GM23338 (cell line): Measurements from ENCODE around the gene NPAS2. TPM values are rescaled to one million over a fixed set of nuclear protein-coding genes. Genes with fewer than 3 reads are reported as not detected.

ENCODE experiments used
- ATAC-seq: fragments of 200-7000 bp; cut with Tn5 transposase; 3 replicates; pipeline ENCODE4 v1.9.1; 2020
- DNase-seq: peaks from one replicate; pipeline ENCODE4 v3.0.0-alpha.2; 2015; ENCODE audit warnings: low spot score
- H2AFZ ChIP-seq: fragments of 200-600 bp; sonication (generic); 2 replicates; pipeline ENCODE4 v1.8.0; 2016; ENCODE audit warnings: antibody characterized with exemption, mild to moderate bottlenecking, moderate library complexity
- H3F3A ChIP-seq: fragments of 200-600 bp; sonication (generic); replicated peaks from 2 replicates; pipeline ENCODE4 v1.8.0; 2017; ENCODE audit warnings: antibody characterized with exemption, mixed run types, low read depth
- H3K27ac ChIP-seq: fragments of 200-600 bp; sonication (generic); 2 replicates; pipeline ENCODE4 v1.6.1; 2016; ENCODE audit warnings: low read depth
- H3K27me3 ChIP-seq: fragments of 200-600 bp; sonication (generic); 2 replicates; pipeline ENCODE4 v1.8.0; 2016; ENCODE audit warnings: mild to moderate bottlenecking, mixed run types, moderate library complexity; ENCODE audit not compliant: insufficient read depth
- H3K36me3 ChIP-seq: fragments of 200-600 bp; sonication (generic); 2 replicates; pipeline ENCODE4 v1.8.0; 2016; ENCODE audit warnings: mild to moderate bottlenecking; ENCODE audit not compliant: insufficient read depth
- H3K4me1 ChIP-seq: fragments of 200-600 bp; sonication (generic); 2 replicates; pipeline ENCODE4 v1.8.0; 2016; ENCODE audit warnings: mild to moderate bottlenecking, moderate library complexity; ENCODE audit not compliant: insufficient read depth
- H3K4me2 ChIP-seq: fragments of 200-600 bp; sonication (generic); 2 replicates; pipeline ENCODE4 v1.7.1; 2017; ENCODE audit warnings: mixed run types
- H3K4me3 ChIP-seq: fragments of 200-600 bp; sonication (generic); 2 replicates; pipeline ENCODE4 v1.6.1; 2016; ENCODE audit warnings: mixed run types
- H3K79me2 ChIP-seq: fragments of 200-600 bp; sonication (generic); replicated peaks from 2 replicates; pipeline ENCODE4 v1.8.0; 2017; ENCODE audit warnings: mild to moderate bottlenecking; ENCODE audit not compliant: insufficient read depth
- H3K9me2 ChIP-seq: fragments of 200-600 bp; sonication (generic); 2 replicates; pipeline ENCODE4 v1.8.0; 2017; ENCODE audit not compliant: insufficient read depth
- H4K20me1 ChIP-seq: fragments of 200-600 bp; sonication (generic); replicated peaks from 2 replicates; pipeline ENCODE4 v1.8.0; 2017; ENCODE audit warnings: mild to moderate bottlenecking; ENCODE audit not compliant: insufficient read depth
- H3K27ac Mint-ChIP-seq: 2 replicates; pipeline ENCODE4 v1.8.0; 2020; ENCODE audit warnings: inconsistent platforms, mild to moderate bottlenecking, moderate library complexity, mixed read lengths
- H3K27me3 Mint-ChIP-seq: 3 replicates; pipeline ENCODE4 v1.8.0; 2022; ENCODE audit warnings: low read depth, mild to moderate bottlenecking, moderate library complexity, mixed read lengths, inconsistent platforms; ENCODE audit not compliant: insufficient read depth, poor library complexity
- H3K36me3 Mint-ChIP-seq: 3 replicates; pipeline ENCODE4 v1.8.0; 2021; ENCODE audit warnings: low read depth, mild to moderate bottlenecking, inconsistent platforms, moderate library complexity, mixed read lengths
- H3K4me1 Mint-ChIP-seq: 3 replicates; pipeline ENCODE4 v1.8.0; 2020; ENCODE audit warnings: mild to moderate bottlenecking, inconsistent platforms, mixed read lengths
- H3K4me3 Mint-ChIP-seq: 3 replicates; pipeline ENCODE4 v1.8.0; 2021; ENCODE audit warnings: moderate library complexity, mild to moderate bottlenecking, inconsistent platforms, mixed read lengths
- H3K9me3 Mint-ChIP-seq: 3 replicates; pipeline ENCODE4 v1.8.0; 2020; ENCODE audit warnings: moderate library complexity, mild to moderate bottlenecking, inconsistent platforms, mixed read lengths
- CREB1 ChIP-seq: fragments of 250-450 bp; sonication (Bioruptor Pico); IDR thresholded peaks from 2 replicates; pipeline ENCODE4 v1.5.0; 2020; ENCODE audit warnings: low read depth, mild to moderate bottlenecking, moderate library complexity
- EZH2 ChIP-seq: fragments of 200-600 bp; sonication (generic); IDR thresholded peaks from one replicate; pipeline ENCODE4 v1.8.0; 2017; ENCODE audit warnings: antibody characterized with exemption, mild to moderate bottlenecking, low read depth; ENCODE audit not compliant: unreplicated experiment
- EZH2phosphoT487 ChIP-seq: fragments of 200-600 bp; sonication (generic); IDR thresholded peaks from one replicate; pipeline ENCODE4 v1.8.1; 2018; ENCODE audit warnings: antibody characterized with exemption; ENCODE audit not compliant: unreplicated experiment
- JUNB ChIP-seq: IDR thresholded peaks from one replicate; pipeline ENCODE4 v1.6.1; 2016; ENCODE audit warnings: antibody characterized with exemption; ENCODE audit not compliant: unreplicated experiment
- STAT1 ChIP-seq: IDR thresholded peaks from one replicate; pipeline ENCODE4 v1.6.1; 2016; ENCODE audit warnings: antibody characterized with exemption; ENCODE audit not compliant: unreplicated experiment
- ZNF114 ChIP-seq: fragments of 250-450 bp; sonication (Bioruptor Pico); IDR thresholded peaks from 2 replicates; pipeline ENCODE4 v1.5.0; 2020; ENCODE audit warnings: mild to moderate bottlenecking, moderate library complexity
- ZNF331 ChIP-seq: fragments of 250-450 bp; sonication (Bioruptor Pico); IDR thresholded peaks from 2 replicates; pipeline ENCODE4 v1.5.0; 2020; ENCODE audit warnings: low read depth, mild to moderate bottlenecking, moderate library complexity
- ZNF462 ChIP-seq: fragments of 250-450 bp; sonication (Bioruptor Pico); IDR thresholded peaks from 2 replicates; pipeline ENCODE4 v1.5.0; 2020; ENCODE audit warnings: mild to moderate bottlenecking, moderate library complexity
- polyA plus RNA-seq: library from polyadenylated mRNA; unstranded; fragments of >200 nt; fragmentation: Nextera tagmentation; extraction: Ambion mirVana; gene quantifications from 2 replicates; pipeline ENCODE4 v1.2.1, GENCODE V29; 2016
- total RNA-seq: library from RNA; depleted of rRNA; stranded (reverse); fragments of >200 nt; shearing (Covaris generic); gene quantifications from 2 replicates; pipeline ENCODE4 v1.2.3, GENCODE V29; 2014

NPAS2 gene
- total and polyA plus RNA-seq, 2 experiments from 2014 or later: 0.56 to 1.1 TPM

- TF ChIP-seq EZH2phosphoT487 (no peak), STAT1 (no peak), ZNF462 (CRISPR knock-in tag) (no peak)
These were observed 59.4 kb downstream of the NPAS2 start (continued) for GRCh38 chr2:100879296-100879695.

GRCh38 chr2:100880036-100880435 is 60.1 kb downstream of the NPAS2 start:
- DNase-seq: no peak
- no peaks in the 10 kb centered on the region for H3K36me3 Mint-ChIP-seq
- Histone ChIP-seq H3K27me3 (no peaks in the 10 kb centered on the region), H3K4me1 (peaks cover 14% of the 10 kb centered on the region), H3K9me2 (0 out of 2 replicates have a peak, but pooled peaks cover 7% of the 10 kb centered on the region), H3K4me2 (no peak overlapping the region), H3F3A (no peaks in the 10 kb centered on the region), H4K20me1 (no peaks in the 10 kb centered on the region), H3K27ac (no peak overlapping the region), H3K4me3 (no peak overlapping the region), H3K36me3 (no peaks in the 10 kb centered on the region), H2AFZ (no peak overlapping the region), H3K79me2 (no peaks in the 10 kb centered on the region)
- H3K9me3 Mint-ChIP-seq: no peaks in the 10 kb centered on the region
- no peak overlapping the region for H3K27ac Mint-ChIP-seq
- no peak overlapping the region for H3K4me3 Mint-ChIP-seq
- no peak for ATAC-seq
- TF ChIP-seq JUNB: no peak
- TF ChIP-seq EZH2: no peak
- TF ChIP-seq CREB1 (CRISPR knock-in tag): no peak
- TF ChIP-seq ZNF114 (CRISPR knock-in tag): no peak
- no peak for TF ChIP-seq ZNF331
- no peak for TF ChIP-seq ZNF462 (CRISPR knock-in tag)
- H3K27me3 Mint-ChIP-seq: peaks cover 4% of the 10 kb centered on the region
- peaks cover 29% of the 10 kb centered on the region for H3K4me1 Mint-ChIP-seq
